Panc1 (cell line): ENCODE data around the gene ICE2. TPM values are rescaled to one million over a fixed set of nuclear protein-coding genes. Genes with fewer than 3 reads are reported as not detected.

Source experiments
- ATAC-seq: fragments of 200-7000 bp; cut with Tn5 transposase; 2 replicates; pipeline ENCODE4 v1.9.1; 2020; ENCODE audit warnings: mild to moderate bottlenecking, moderate library complexity
- BruUV-seq: library from RNA; stranded (reverse); fragments of 400-500 nt; replicated peaks from 2 replicates; lab custom pipeline; 2021; lab: Mats Ljungman, UMichigan
- CTCF ChIA-PET: fragments of 300-600 bp; sonication (Branson Sonifier 250); formaldehyde crosslinking; loops from one replicate; lab custom pipeline; 2022; ENCODE audit warnings: antibody characterized with exemption; lab: Charles Lee
- POLR2A ChIA-PET: fragments of 300-600 bp; sonication (Branson Sonifier 250); formaldehyde crosslinking; loops from one replicate; lab custom pipeline; 2022; ENCODE audit warnings: antibody characterized with exemption; lab: Charles Lee
- DNase-seq: peaks from one replicate; pipeline ENCODE4 v3.0.0-alpha.2; 2010; ENCODE audit warnings: low read depth, low spot score
- H3K27ac ChIP-seq: 2 replicates; pipeline ENCODE4 v1.5.1; 2011; ENCODE audit warnings: mild to moderate bottlenecking, low read length, inconsistent platforms
- H3K27me3 ChIP-seq: fragments of 200-500 bp; sonication (Bioruptor generic); 2 replicates; pipeline ENCODE4 v1.6.0; 2014; ENCODE audit warnings: low read length, inconsistent platforms; ENCODE audit not compliant: control insufficient read depth, insufficient read depth
- H3K36me3 ChIP-seq: fragments of 200-500 bp; sonication (Bioruptor generic); 2 replicates; pipeline ENCODE4 v1.5.1; 2014; ENCODE audit warnings: inconsistent platforms, mild to moderate bottlenecking, low read length, moderate library complexity; ENCODE audit not compliant: control insufficient read depth, insufficient read depth
- H3K4me1 ChIP-seq: 2 replicates; pipeline ENCODE4 v1.5.1; 2011; ENCODE audit warnings: inconsistent platforms, mild to moderate bottlenecking, low read length, moderate library complexity; ENCODE audit not compliant: control insufficient read depth, insufficient read depth
- H3K4me3 ChIP-seq, 2 experiments: 2 replicates each; pipeline ENCODE4 v1.5.1; 2011 to 2012; ENCODE audit warnings: low read depth in 2 of 2, low read length in 2 of 2, mild to moderate bottlenecking in 2 of 2, inconsistent platforms in 1 of 2, moderate library complexity in 1 of 2
- H3K9me3 ChIP-seq: fragments of 200-500 bp; sonication (Bioruptor generic); 2 replicates; pipeline ENCODE4 v1.5.1; 2014; ENCODE audit warnings: low read depth, mild to moderate bottlenecking, inconsistent platforms, low read length, moderate library complexity; ENCODE audit not compliant: control insufficient read depth, insufficient read depth
- POLR2AphosphoS5 ChIP-seq: IDR thresholded peaks from 2 replicates; pipeline ENCODE4 v1.6.1; 2012; ENCODE audit warnings: mild to moderate bottlenecking, low read depth, low read length, moderate library complexity
- REST ChIP-seq, 2 experiments: IDR thresholded peaks; 2 replicates each; pipeline ENCODE4 v1.6.1; 2011 to 2012; ENCODE audit warnings: low read depth in 2 of 2, control low read depth in 1 of 2, low read length in 1 of 2, mild to moderate bottlenecking in 1 of 2, moderate library complexity in 1 of 2; ENCODE audit not compliant: insufficient read depth in 1 of 2
- SIN3A ChIP-seq: IDR thresholded peaks from 2 replicates; pipeline ENCODE4 v1.6.1; 2012; ENCODE audit warnings: low read depth, mild to moderate bottlenecking, low read length, moderate library complexity, borderline replicate concordance; ENCODE audit not compliant: insufficient read depth
- TCF7L2 ChIP-seq: IDR thresholded peaks from 2 replicates; pipeline ENCODE4 v1.6.1; 2011; ENCODE audit warnings: mild to moderate bottlenecking, low read depth, low read length, inconsistent platforms
- in situ Hi-C: cut with HindIII; loops from 2 replicates; pipeline ENCODE4 v1.10.0; 2016; ENCODE audit warnings: low sequenced_read_pairs, low pct_unique_long_range_greater_than_20kb
- intact Hi-C: fragments of 100-400 bp; cut with micrococcal nuclease; formaldehyde crosslinking; loops from one replicate; pipeline ENCODE4 v1.10.0; 2022; ENCODE audit not compliant: unreplicated experiment
- total RNA-seq: library from RNA; stranded (reverse); gene quantifications from one replicate; pipeline ENCODE4 v1.2.1, GENCODE V29; 2021; ENCODE audit not compliant: unreplicated experiment
- TF ChIP-seq, protein P1 (sequence below): fragments of 450-650 bp; IDR thresholded peaks from 2 replicates; pipeline ENCODE4 v1.5.1; 2017; ENCODE audit warnings: mild to moderate bottlenecking

ICE2 gene
- total RNA-seq, 1 experiment from 2014 or later = 66.2 TPM

DNA sequence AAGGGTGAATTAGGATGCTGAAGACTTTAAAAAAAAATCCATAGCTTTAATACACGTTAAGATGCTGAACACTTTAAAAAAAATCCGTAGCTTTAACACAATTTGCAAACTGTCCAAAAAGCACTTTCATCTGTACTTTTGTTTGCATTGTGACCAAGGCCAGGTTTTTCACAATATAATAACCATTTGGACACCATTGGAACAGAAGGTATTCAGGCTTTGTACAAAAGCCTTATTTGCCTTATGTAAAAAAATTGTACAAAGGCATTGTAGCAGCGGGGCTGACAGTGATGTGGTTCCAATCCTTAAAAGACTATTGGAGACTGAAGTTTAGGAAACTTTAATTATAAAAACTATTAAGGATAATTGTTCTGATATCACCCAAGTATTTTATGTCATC, 15.2 kb upstream of the ICE2 start:
- BruUV-seq = no TSS peak
- Histone ChIP-seq H3K9me3 (no peaks in the 10 kb centered on the region), H3K27me3 (no peaks in the 10 kb centered on the region), H3K27ac (no peak overlapping the region), H3K4me1 (no peaks in the 10 kb centered on the region; the same call in 1 of the 2 replicates), H3K4me3 (no peak overlapping the region), H3K36me3 (no peaks in the 10 kb centered on the region)
- POLR2A ChIA-PET = interaction anchor here (0.7 kb wide), 1 partner anchor 147 kb away, joined by 6 read pairs; no protein-coding TSS in a partner anchor
- intact Hi-C loops = no loop called here
- no peak for ATAC-seq
- TF ChIP-seq, protein P1, sequence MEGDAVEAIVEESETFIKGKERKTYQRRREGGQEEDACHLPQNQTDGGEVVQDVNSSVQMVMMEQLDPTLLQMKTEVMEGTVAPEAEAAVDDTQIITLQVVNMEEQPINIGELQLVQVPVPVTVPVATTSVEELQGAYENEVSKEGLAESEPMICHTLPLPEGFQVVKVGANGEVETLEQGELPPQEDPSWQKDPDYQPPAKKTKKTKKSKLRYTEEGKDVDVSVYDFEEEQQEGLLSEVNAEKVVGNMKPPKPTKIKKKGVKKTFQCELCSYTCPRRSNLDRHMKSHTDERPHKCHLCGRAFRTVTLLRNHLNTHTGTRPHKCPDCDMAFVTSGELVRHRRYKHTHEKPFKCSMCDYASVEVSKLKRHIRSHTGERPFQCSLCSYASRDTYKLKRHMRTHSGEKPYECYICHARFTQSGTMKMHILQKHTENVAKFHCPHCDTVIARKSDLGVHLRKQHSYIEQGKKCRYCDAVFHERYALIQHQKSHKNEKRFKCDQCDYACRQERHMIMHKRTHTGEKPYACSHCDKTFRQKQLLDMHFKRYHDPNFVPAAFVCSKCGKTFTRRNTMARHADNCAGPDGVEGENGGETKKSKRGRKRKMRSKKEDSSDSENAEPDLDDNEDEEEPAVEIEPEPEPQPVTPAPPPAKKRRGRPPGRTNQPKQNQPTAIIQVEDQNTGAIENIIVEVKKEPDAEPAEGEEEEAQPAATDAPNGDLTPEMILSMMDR = no peak
- TF ChIP-seq REST (IDR thresholded peaks at IDR 0.05; ENCODE audit: insufficient read depth in 1 of 2, low read depth in 2 of 2, low read length in 1 of 2) (no peak), SIN3A (no peak), TCF7L2 (no peak), POLR2AphosphoS5 (no peak)
- CTCF ChIA-PET = interaction anchor here (0.7 kb wide), 1 partner anchor 12 kb away, joined by 3 read pairs; no protein-coding TSS in a partner anchor
- in situ Hi-C loops = no loop called here
- no peak for DNase-seq

- no peaks in the 10 kb centered on the region; the same call in 1 of the 2 replicates for H3K4me1 ChIP-seq
- no peak overlapping the region for H3K4me3 ChIP-seq
- no peaks in the 10 kb centered on the region for H3K27me3 ChIP-seq
- intact Hi-C loops (no loop called here), in situ Hi-C loops (no loop called here)
- POLR2A ChIA-PET = no interaction called here
- ATAC-seq (no peak), DNase-seq (no peak)
- H3K27ac ChIP-seq = no peak overlapping the region
- H3K9me3 ChIP-seq = no peaks in the 10 kb centered on the region
- BruUV-seq = no TSS peak
- TF ChIP-seq TCF7L2 (no peak), POLR2AphosphoS5 (no peak), REST (IDR thresholded peaks at IDR 0.05; ENCODE audit: insufficient read depth in 1 of 2, low read depth in 2 of 2, low read length in 1 of 2) (no peak), SIN3A (no peak)
- TF ChIP-seq, protein P1 = no peak
- no peaks in the 10 kb centered on the region for H3K36me3 ChIP-seq
- CTCF ChIA-PET = no interaction called here
Observed at GRCh38 chr15:60493166-60493565, 14.2 kb upstream of the ICE2 start.
